ENCODE results near the gene KCNH8.

The KCNH8 gene

DNA sequence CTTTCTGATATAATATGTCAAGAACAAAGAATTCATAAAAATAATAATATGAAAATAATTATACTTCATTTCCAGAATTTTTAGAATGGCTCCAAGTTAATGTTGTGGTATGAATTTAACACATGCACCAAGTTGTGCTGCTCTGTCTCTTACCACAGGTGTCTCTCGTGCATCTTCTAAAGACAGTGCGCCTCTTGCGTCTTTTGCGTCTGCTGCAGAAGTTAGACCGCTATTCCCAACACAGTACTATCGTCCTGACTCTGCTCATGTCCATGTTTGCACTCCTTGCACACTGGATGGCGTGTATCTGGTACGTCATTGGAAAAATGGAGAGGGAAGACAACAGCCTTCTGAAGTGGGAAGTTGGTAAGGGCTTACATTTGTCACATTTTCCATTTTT is 246.6 kb downstream of the KCNH8 start:
- TF ChIP-seq, protein P1, sequence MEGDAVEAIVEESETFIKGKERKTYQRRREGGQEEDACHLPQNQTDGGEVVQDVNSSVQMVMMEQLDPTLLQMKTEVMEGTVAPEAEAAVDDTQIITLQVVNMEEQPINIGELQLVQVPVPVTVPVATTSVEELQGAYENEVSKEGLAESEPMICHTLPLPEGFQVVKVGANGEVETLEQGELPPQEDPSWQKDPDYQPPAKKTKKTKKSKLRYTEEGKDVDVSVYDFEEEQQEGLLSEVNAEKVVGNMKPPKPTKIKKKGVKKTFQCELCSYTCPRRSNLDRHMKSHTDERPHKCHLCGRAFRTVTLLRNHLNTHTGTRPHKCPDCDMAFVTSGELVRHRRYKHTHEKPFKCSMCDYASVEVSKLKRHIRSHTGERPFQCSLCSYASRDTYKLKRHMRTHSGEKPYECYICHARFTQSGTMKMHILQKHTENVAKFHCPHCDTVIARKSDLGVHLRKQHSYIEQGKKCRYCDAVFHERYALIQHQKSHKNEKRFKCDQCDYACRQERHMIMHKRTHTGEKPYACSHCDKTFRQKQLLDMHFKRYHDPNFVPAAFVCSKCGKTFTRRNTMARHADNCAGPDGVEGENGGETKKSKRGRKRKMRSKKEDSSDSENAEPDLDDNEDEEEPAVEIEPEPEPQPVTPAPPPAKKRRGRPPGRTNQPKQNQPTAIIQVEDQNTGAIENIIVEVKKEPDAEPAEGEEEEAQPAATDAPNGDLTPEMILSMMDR (conservative IDR thresholded peaks at IDR 0.05; ENCODE audit: low read depth, low read length): no peak
- H3K4me3 ChIP-seq (ENCODE audit: low read length): no peak overlapping the region
- DNase-seq (ENCODE audit: low read depth): no peak

DNA sequence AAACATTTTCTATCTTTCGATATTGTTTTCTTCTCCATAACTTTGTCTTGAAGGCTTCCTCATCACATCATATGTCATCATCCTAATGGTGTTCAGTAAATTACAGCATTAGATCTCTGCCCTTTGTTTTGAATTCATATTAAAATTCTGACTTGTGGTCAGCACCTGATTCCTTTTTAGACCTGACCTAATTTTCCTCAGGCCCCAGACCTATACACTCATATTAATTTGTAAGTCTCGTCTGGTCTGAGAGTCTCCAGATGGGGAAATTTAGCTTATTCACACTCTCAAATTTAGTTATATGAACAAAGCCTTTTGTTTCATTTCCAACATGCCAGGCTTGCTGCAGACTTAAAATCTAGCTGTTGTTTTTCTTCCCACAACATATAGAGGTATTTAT is 248.4 kb downstream of the KCNH8 start:
- TF ChIP-seq, protein P1 (conservative IDR thresholded peaks at IDR 0.05; ENCODE audit: low read depth, low read length): no peak
- no peak overlapping the region for H3K4me3 ChIP-seq (ENCODE audit: low read length)
- no peak for DNase-seq (ENCODE audit: low read depth)

DNA sequence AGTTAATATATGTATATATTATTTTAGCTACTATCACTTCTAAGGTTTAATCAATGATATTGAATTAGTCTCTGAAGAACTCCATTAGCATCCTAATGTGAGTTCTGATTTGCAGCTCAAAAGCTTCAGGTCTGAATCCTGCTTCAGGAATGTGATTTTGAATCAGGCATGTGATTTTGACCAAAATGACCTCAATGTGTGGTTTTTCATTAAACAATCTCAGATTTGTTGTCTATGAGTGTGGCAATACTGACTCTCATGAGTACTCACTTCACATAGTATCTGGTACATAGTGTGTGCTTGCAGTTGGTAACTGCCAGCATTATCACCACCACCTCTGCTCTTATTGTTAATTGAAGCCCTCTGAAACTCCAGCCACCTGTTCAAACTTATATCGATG is 251.0 kb downstream of the KCNH8 start:
- no peak overlapping the region for H3K4me3 ChIP-seq (ENCODE audit: low read length)
- TF ChIP-seq, protein P1 (conservative IDR thresholded peaks at IDR 0.05; ENCODE audit: low read depth, low read length): no peak
- no peak for DNase-seq (ENCODE audit: low read depth)

DNA sequence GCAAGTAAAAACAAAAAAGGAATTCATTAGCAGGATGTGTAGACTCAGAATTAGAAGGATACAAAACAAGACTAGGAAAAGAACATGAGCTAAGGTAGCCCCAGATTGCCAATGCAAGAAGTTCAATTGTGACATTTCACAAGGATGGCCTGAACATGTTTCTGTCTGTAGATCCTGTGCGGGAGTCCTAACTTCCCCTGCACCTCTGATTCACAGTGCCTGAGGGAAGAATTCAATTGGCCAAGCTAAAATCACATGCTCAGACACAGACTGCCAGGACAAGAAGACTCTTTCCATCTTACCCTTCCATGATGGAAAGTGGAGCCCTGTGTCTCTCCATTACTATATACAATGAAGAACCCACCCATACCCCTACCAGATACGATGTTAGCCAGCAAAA is 251.5 kb downstream of the KCNH8 start:
- DNase-seq (ENCODE audit: low read depth): no peak
- H3K4me3 ChIP-seq (ENCODE audit: low read length): no peak overlapping the region
- TF ChIP-seq, protein P1 (conservative IDR thresholded peaks at IDR 0.05; ENCODE audit: low read depth, low read length): no peak

DNA sequence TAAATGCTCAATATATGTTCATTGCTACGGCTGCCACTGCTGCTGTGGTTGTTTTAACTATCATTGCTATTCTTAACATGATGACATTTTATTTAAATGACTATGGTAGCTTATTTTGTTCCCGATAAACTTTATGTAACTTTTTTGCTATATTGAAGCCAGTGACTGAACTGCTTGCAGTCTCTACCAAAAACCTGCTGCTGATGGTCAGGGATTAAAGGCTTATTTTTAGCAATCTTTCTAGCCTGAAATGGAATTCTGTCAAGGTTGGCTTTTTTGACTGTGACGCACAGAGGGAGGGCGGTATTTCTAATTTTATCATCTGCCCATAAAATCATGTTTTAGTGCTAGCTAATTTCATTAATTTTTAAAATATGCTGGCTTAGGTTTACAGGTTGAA is 271.8 kb downstream of the KCNH8 start:
- H3K4me3 ChIP-seq (ENCODE audit: low read length): no peak overlapping the region
- TF ChIP-seq, protein P1 (conservative IDR thresholded peaks at IDR 0.05; ENCODE audit: low read depth, low read length): no peak
- DNase-seq (ENCODE audit: low read depth): peak; percentile 48

DNA sequence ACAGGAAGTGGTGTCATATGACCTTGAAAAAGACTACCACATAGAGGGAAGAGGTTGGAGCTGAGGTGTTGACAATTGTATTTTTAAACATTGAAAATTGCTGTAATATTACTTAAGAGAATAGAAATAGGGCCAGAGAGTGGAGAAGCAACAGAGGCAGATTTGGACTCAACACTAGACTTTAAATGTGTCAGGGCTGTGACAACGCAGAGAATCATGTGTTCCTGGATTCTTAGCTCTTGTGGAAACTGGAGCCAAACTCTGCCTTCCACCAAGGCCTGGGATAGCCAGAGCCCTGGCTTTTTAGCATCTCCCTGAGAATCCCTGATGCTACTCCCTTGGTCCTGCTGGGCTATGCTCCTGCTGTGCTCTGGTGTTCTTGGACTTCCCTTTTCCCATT is 277.5 kb downstream of the KCNH8 start:
- TF ChIP-seq, protein P1 (conservative IDR thresholded peaks at IDR 0.05; ENCODE audit: low read depth, low read length): no peak
- no peak for DNase-seq (ENCODE audit: low read depth)
- H3K4me3 ChIP-seq (ENCODE audit: low read length): no peak overlapping the region

DNA sequence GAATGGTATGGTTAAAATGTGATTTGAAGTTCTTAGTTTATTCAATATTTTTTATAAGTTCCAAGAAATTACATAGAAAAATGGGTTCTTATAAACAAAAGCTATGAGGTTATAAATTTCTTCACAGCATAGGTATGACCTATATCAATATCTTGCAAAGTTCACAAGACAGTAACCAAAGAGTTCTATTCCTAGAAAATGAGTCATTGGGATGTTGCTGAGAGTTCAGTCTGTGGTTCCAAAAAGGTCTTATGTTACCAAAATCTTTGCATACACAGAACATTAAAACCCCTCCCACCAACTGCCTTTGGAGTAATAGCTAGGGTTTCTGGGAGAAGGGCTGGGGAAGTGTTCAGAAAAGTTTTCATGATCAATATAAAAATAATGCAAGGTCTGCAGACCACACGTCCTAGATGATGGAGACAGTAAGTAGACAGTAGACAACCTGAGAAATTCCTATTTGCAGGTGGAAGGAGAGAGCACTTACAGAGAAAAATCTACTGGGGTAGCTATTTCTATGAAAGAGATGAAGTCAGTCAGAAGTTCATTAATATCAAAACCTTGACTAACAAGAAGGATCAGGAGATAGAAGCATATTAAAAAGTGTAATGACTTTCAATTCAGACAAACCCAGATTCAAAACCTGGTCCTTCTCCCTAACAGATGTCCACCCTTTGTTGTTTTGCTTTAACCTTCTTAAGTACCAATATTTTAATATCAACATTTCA is 279.3 kb downstream of the KCNH8 start:
- DNase-seq (ENCODE audit: low read depth): no peak
- H3K4me3 ChIP-seq (ENCODE audit: low read length): no peak overlapping the region
- TF ChIP-seq, protein P1 (conservative IDR thresholded peaks at IDR 0.05; ENCODE audit: low read depth, low read length): no peak

Measured in retinal pigment epithelial cell (primary cell).